Measurements from ENCODE around the gene ADRM1.

DNA sequence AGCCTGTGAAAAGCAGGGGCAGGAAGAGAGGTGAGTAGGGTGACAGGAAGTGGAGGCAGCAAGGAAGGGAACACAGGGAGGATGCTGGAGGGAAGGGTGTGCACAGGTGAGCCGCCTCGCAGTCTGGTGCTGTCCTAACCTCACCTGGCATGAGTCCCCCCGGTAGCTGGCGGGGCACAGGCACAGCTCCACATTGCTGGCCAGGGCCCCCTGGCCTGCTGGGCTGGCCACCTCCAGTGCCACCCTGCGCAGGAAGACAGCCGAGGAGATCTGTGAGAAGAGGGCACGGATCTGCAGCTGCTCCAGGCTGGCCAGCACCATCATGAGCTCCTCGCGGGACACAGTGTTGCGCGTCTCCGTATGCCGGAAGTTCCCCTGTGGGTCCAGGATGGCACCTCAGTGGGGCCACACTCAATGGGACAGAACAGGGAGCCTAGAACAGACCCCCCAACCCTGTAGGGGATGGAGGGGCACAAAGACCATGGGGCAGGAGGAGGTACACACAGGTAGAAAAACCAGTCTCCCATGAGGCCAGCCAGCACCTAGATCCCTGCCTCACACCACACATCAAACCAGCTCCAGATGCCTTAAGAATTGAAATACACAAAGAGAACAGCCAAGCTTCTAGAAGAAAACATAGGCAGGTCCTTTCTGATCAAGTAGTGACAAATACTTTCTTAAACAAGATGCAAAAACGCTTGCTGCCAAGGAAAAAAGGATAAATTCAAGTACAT is 22.5 kb downstream of the ADRM1 start:
- no peak for TF ChIP-seq POU2F2 (IDR thresholded peaks at IDR 0.05; ENCODE audit: low read depth, low read length)
- no peak for TF ChIP-seq POLR2A (IDR thresholded peaks at IDR 0.05; ENCODE audit: low read depth, low read length)
- TF ChIP-seq POLR2AphosphoS5 (IDR thresholded peaks at IDR 0.05; ENCODE audit: low read depth, low read length), result no peak
- no peak for TF ChIP-seq TAF1 (IDR thresholded peaks at IDR 0.05; ENCODE audit: low read depth, low read length)
- TF ChIP-seq SPI1 (IDR thresholded peaks at IDR 0.05; ENCODE audit: low read depth, low read length), result no peak
